Measurements from ENCODE around the gene GAGE12C.
"Not testable (repeated sequence)": the region's sequence is repeated elsewhere in the genome, so short reads cannot be mapped to it uniquely, and the experiment has no call there.

GAGE12C gene, protein sequence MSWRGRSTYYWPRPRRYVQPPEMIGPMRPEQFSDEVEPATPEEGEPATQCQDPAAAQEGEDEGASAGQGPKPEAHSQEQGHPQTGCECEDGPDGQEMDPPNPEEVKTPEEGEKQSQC

DNA sequence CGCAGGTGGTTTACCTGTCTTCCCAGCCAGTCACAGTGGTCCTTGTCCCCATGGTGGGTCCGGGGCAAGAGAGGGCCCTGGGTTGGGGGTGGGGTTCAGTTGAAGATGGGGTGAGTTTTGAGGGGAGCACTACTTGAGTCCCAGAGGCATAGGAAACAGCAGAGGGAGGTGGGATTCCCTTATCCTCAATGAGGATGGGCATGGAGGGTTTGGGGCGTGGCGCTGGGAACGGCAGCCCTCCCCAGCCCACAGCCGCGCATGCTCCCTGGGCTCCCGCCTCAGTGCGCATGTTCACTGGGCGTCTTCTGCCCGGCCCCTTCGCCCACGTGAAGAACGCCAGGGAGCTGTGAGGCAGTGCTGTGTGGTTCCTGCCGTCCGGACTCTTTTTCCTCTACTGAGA lies at the start of gene GAGE12C:
GAGE12C (plus strand) TSS at position 301 of the 400 bp plus-strand sequence. CDS start 1,155 bp downstream, outside the sequence.
- DNase-seq (ENCODE audit: low spot score): not testable (repeated sequence)

DNA sequence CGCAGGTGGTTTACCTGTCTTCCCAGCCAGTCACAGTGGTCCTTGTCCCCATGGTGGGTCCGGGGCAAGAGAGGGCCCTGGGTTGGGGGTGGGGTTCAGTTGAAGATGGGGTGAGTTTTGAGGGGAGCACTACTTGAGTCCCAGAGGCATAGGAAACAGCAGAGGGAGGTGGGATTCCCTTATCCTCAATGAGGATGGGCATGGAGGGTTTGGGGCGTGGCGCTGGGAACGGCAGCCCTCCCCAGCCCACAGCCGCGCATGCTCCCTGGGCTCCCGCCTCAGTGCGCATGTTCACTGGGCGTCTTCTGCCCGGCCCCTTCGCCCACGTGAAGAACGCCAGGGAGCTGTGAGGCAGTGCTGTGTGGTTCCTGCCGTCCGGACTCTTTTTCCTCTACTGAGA lies 9.5 kb downstream of the GAGE12C start, which contains the start of gene GAGE12D:
GAGE12D (plus strand) TSS at position 301 of the 400 bp plus-strand sequence. CDS start 1,155 bp downstream, outside the sequence.
- DNase-seq (ENCODE audit: low spot score): not testable (repeated sequence)

DNA sequence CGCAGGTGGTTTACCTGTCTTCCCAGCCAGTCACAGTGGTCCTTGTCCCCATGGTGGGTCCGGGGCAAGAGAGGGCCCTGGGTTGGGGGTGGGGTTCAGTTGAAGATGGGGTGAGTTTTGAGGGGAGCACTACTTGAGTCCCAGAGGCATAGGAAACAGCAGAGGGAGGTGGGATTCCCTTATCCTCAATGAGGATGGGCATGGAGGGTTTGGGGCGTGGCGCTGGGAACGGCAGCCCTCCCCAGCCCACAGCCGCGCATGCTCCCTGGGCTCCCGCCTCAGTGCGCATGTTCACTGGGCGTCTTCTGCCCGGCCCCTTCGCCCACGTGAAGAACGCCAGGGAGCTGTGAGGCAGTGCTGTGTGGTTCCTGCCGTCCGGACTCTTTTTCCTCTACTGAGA lies 19.0 kb downstream of the GAGE12C start, which contains the start of gene GAGE12E:
GAGE12E (plus strand) TSS at position 301 of the 400 bp plus-strand sequence. CDS start 1,155 bp downstream, outside the sequence.
- not testable (repeated sequence) for DNase-seq (ENCODE audit: low spot score)

DNA sequence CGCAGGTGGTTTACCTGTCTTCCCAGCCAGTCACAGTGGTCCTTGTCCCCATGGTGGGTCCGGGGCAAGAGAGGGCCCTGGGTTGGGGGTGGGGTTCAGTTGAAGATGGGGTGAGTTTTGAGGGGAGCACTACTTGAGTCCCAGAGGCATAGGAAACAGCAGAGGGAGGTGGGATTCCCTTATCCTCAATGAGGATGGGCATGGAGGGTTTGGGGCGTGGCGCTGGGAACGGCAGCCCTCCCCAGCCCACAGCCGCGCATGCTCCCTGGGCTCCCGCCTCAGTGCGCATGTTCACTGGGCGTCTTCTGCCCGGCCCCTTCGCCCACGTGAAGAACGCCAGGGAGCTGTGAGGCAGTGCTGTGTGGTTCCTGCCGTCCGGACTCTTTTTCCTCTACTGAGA lies 28.6 kb downstream of the GAGE12C start, which contains the start of gene GAGE12F:
GAGE12F (plus strand) TSS at position 301 of the 400 bp plus-strand sequence. CDS start 1,155 bp downstream, outside the sequence.
- not testable (repeated sequence) for DNase-seq (ENCODE audit: low spot score)

DNA sequence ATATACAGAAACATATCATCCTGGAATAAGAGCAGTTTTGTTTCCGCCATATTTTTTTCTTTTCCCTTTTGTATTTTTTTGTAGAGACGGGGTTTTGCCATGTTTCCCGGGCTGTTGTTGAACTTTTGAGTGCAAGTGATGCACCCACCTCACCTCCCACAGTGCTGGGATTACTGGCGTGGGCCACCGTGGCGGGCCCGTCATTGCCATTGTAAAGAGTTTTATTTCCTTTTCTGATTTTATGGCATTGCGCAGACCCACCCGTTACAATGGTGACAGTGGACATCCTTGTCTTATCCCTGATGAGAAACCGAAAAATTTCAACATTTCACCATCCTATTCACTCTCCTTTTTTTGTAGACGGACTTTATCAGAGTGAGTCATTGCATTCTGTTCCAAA lies 36.8 kb downstream of the GAGE12C start:
- not testable (repeated sequence) for DNase-seq (ENCODE audit: low spot score)

DNA sequence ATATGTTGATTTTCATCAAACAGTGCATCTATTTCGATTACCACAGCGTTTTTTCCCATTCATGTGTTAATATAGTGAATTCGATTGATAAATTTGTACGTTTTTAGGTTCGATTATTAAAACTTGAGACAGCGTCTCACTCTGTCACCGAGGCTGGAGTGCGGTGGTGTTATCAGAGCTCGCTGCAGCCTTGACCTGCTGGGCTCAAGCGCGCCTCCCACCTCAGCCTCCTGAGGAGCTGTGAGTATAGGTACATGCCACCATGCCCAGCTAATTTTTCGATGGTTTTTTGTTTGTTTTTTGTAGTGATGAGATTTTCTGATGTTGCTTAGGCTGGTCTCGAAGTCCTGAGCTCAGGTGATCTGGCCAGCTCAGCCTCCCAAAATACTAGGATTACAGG lies 37.2 kb downstream of the GAGE12C start:
- not testable (repeated sequence) for DNase-seq (ENCODE audit: low spot score)

DNA sequence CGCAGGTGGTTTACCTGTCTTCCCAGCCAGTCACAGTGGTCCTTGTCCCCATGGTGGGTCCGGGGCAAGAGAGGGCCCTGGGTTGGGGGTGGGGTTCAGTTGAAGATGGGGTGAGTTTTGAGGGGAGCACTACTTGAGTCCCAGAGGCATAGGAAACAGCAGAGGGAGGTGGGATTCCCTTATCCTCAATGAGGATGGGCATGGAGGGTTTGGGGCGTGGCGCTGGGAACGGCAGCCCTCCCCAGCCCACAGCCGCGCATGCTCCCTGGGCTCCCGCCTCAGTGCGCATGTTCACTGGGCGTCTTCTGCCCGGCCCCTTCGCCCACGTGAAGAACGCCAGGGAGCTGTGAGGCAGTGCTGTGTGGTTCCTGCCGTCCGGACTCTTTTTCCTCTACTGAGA lies 38.1 kb downstream of the GAGE12C start, which contains the start of gene GAGE12G:
GAGE12G (plus strand) TSS at position 301 of the 400 bp plus-strand sequence. CDS start 1,155 bp downstream, outside the sequence.
- DNase-seq (ENCODE audit: low spot score): not testable (repeated sequence)

DNA sequence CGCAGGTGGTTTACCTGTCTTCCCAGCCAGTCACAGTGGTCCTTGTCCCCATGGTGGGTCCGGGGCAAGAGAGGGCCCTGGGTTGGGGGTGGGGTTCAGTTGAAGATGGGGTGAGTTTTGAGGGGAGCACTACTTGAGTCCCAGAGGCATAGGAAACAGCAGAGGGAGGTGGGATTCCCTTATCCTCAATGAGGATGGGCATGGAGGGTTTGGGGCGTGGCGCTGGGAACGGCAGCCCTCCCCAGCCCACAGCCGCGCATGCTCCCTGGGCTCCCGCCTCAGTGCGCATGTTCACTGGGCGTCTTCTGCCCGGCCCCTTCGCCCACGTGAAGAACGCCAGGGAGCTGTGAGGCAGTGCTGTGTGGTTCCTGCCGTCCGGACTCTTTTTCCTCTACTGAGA lies 47.7 kb downstream of the GAGE12C start, which contains the start of gene GAGE12H:
GAGE12H (plus strand) TSS at position 301 of the 400 bp plus-strand sequence. CDS start 1,155 bp downstream, outside the sequence.
- not testable (repeated sequence) for DNase-seq (ENCODE audit: low spot score)

Measured in D341Med (cell line).